IgD-negative memory B cell (primary cell): ENCODE measurements around the gene RB1. TPM values are rescaled to one million over a fixed set of nuclear protein-coding genes. Genes with fewer than 3 reads are reported as not detected.
A peak's percentile ranks its signal among the peaks of the same experiment; 100 is the strongest.

ENCODE experiments used
- H3K27ac Mint-ChIP-seq, 3 donors: one replicate each; pipeline ENCODE4 v1.8.0; 2020 to 2022; ENCODE audit warnings: mild to moderate bottlenecking in 3 of 3, mixed read lengths in 3 of 3, moderate library complexity in 1 of 3
- H3K27me3 Mint-ChIP-seq: one replicate; pipeline ENCODE4 v1.8.0; 2021; ENCODE audit warnings: mixed read lengths
- H3K36me3 Mint-ChIP-seq: one replicate; pipeline ENCODE4 v1.8.0; 2020; ENCODE audit warnings: mild to moderate bottlenecking, mixed read lengths
- H3K4me1 Mint-ChIP-seq, 3 donors: one replicate each; pipeline ENCODE4 v1.8.0; 2020 to 2022; ENCODE audit warnings: mixed read lengths in 3 of 3, mild to moderate bottlenecking in 1 of 3
- H3K4me3 Mint-ChIP-seq, 4 donors: one replicate each; pipeline ENCODE4 v1.8.0; 2020 to 2022; ENCODE audit warnings: mild to moderate bottlenecking in 4 of 4, mixed read lengths in 4 of 4, moderate library complexity in 3 of 4
- H3K9me3 Mint-ChIP-seq, 3 donors: one replicate each; pipeline ENCODE4 v1.8.0; 2020 to 2021; ENCODE audit warnings: mixed read lengths in 3 of 3, mild to moderate bottlenecking in 1 of 3
- polyA plus RNA-seq: library from polyadenylated mRNA; unstranded; fragments of 300-500 nt; fragmentation: Illumina TruSeq; gene quantifications from one replicate; pipeline ENCODE4 v1.2.3, GENCODE V29; 2021

RB1 gene
- polyA plus RNA-seq, 1 donor from 2014 or later, result 43.7 TPM

DNA sequence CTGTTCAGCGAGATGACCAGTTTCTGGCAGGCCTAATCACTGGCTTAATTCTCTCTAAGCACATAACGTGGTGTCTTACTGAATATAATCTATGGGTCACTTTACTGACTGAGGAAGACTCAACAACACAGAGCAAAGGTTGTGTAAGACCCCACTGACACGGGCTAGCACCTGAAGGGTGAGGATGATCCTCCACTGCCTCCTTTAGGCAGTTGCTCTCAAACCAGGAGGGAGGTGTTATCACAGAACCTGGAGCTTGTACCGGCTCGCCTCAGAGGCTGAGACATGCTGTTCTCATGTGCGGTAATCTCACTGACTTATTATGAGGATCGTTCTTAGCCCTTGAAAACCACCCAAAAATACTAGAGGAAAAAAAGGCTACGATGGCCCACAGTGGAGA, 201.1 kb downstream of the RB1 start:
- Mint-ChIP-seq H3K27me3 (peaks cover 21% of the 10 kb centered on the region), H3K4me3 (peak overlapping the region in 1 of 4 donors; percentile 10), H3K36me3 (no peaks in the 10 kb centered on the region), H3K4me1 (peaks cover 26 to 36% (median 31%) of the 10 kb centered on the region in 3 donors), H3K27ac (no peak overlapping the region), H3K9me3 (no peaks in the 10 kb centered on the region)

DNA sequence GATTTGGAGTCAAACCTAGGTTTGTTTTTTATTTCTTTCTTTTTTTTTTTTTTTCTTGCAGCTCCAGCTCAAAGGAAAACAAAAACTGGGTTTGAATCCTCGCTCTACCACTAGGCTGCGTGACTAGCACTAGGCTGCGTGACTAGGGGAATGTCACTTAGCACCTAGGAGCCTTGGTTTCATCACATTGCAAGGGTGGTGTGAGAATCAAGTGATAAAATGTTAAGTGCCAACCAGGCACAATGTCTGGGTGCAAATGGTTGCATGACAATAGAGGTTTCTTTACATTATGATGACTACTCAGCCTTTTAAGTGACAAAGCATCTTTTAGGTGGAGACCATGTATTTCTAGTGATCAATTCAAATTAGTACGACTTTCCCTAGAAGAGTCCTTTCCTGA, 201.5 kb downstream of the RB1 start:
- H3K36me3 Mint-ChIP-seq, result no peaks in the 10 kb centered on the region
- peak overlapping the region in 2 of 3 donors; percentile 35 to 86 for H3K27ac Mint-ChIP-seq
- peaks cover 26 to 36% (median 31%) of the 10 kb centered on the region in 3 donors for H3K4me1 Mint-ChIP-seq

GRCh38 chr13:48505597-48506091, 202.1 kb downstream of the RB1 start:
- Mint-ChIP-seq H3K4me1 (peaks cover 24 to 33% (median 28%) of the 10 kb centered on the region in 3 donors), H3K27ac (peak overlapping the region; percentile 35 to 97 (median 86)), H3K4me3 (peak overlapping the region; percentile 0 to 92 (median 45)), H3K27me3 (peaks cover 21% of the 10 kb centered on the region), H3K9me3 (no peaks in the 10 kb centered on the region), H3K36me3 (no peaks in the 10 kb centered on the region)

More for the DNA sequence above, 201.5 kb downstream of the RB1 start:
- H3K4me3 Mint-ChIP-seq, result peak overlapping the region in 2 of 4 donors; percentile 33 to 92
- no peaks in the 10 kb centered on the region for H3K9me3 Mint-ChIP-seq
- H3K27me3 Mint-ChIP-seq, result peaks cover 21% of the 10 kb centered on the region

DNA sequence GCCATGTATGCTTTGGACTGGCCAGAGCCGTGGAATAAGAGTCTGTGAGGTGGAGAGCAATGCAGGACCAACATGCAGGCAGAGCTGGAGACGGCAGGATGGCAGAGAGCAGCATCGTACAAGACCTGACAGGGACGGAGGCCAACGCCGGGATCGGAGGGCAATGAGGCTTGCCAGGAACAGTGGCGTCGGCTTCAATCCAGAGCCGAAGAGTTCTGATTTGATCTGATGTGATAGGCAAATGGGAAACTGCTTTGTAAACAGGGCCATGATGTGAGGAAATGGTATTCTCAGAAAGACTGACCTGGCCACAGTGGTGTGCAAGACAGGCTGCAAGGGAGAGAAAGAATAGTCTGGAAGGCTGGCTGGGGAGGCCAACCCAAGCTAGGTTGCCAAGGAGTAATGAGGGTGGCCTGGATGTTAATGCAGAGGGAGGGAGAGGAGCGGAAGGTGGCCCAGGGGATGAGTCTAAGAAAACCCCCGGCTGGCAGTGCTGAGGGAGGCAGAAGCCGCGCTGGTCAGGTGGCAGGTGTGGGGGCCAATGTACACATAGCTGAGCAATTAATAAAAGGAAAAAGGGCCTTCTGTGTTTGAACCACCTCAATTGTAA, 202.6 kb downstream of the RB1 start:
- Mint-ChIP-seq H3K4me3 (peak overlapping the region; percentile 0 to 92 (median 39)), H3K27me3 (peaks cover 21% of the 10 kb centered on the region), H3K9me3 (no peaks in the 10 kb centered on the region), H3K36me3 (no peaks in the 10 kb centered on the region), H3K27ac (peak overlapping the region; percentile 34 to 97 (median 35)), H3K4me1 (peaks cover 20 to 27% (median 24%) of the 10 kb centered on the region in 3 donors)

DNA sequence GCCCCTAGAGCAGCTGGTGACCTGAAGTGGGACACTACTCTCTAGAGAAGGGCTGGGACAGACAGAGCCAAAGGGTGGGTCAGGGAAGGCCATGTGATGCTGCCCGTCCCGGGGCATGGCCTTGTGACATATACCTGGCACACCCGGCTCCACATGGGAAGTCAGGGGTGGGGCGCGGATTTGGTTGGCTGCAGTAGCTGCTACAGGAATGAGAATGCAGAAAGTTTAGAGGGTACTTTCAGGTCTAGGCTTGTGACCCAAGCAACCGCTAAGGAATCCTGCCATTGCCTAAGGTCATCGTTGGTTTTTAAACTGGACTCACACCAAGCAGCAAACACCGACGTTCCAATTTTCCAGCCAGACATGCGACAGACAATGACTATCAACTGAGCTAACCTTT, 203.5 kb downstream of the RB1 start:
- Mint-ChIP-seq H3K4me3 (no peak overlapping the region), H3K4me1 (peaks cover 19 to 26% (median 20%) of the 10 kb centered on the region in 3 donors), H3K36me3 (no peaks in the 10 kb centered on the region), H3K27ac (no peak overlapping the region), H3K9me3 (no peaks in the 10 kb centered on the region), H3K27me3 (peaks cover 22% of the 10 kb centered on the region)

- H3K4me3 Mint-ChIP-seq, result no peak overlapping the region
Measured at GRCh38 chr13:48508011-48508410, 204.5 kb downstream of the RB1 start.

DNA sequence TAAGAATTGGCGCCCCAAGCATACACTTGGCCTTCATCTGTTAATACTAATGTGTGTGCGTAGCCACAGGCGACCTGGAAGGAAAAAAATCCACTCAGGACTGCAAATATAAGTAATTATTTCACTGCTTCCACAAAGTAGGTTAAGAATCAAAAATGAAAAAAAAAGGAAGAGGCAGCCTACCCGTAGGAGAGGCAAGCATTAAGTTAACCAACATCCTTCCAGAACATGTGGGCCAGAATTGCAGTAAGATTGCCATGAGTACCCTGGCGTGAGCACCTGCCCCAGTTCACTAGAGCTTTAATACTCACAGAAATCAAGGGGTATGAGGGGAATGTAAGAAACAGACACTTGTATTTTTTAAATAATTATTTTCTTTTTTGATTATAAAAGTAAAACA, 207.1 kb downstream of the RB1 start:
- Mint-ChIP-seq H3K36me3 (peaks cover 3% of the 10 kb centered on the region), H3K27ac (no peak overlapping the region), H3K4me1 (peaks cover 11% of the 10 kb centered on the region in 3 donors), H3K4me3 (no peak overlapping the region), H3K27me3 (peaks cover 14% of the 10 kb centered on the region), H3K9me3 (no peaks in the 10 kb centered on the region)

More at GRCh38 chr13:48508011-48508410, 204.5 kb downstream of the RB1 start:
- Mint-ChIP-seq H3K36me3 (peaks cover 3% of the 10 kb centered on the region), H3K27me3 (peaks cover 22% of the 10 kb centered on the region), H3K4me1 (peaks cover 19 to 26% (median 20%) of the 10 kb centered on the region in 3 donors), H3K9me3 (no peaks in the 10 kb centered on the region), H3K27ac (no peak overlapping the region)

- Mint-ChIP-seq H3K36me3 (peaks cover 3% of the 10 kb centered on the region), H3K4me3 (no peak overlapping the region), H3K27ac (no peak overlapping the region), H3K4me1 (peaks cover under 1 to 2% (median 2%) of the 10 kb centered on the region in 3 donors), H3K27me3 (peaks cover 6% of the 10 kb centered on the region), H3K9me3 (no peaks in the 10 kb centered on the region)
Measured at GRCh38 chr13:48511621-48512230, 208.2 kb downstream of the RB1 start.

DNA sequence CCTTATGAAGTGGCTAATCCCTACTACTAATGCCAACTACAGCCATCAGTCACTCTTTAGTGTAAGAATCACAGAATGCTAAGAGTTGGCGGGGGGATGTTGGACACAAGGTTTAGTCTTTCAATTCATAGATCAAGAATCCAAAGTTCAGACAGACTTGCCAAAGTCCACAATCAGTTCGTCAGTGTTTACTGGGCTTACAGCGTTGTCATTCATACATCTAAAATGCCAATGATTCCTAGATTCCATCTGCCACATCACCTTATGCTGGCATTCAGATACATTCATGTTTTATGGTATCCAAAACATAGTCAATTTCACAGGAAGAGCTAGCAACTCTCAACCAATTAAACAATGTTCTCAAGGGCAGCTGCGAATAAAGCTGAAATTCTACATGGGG, 211.2 kb downstream of the RB1 start:
- H3K27me3 Mint-ChIP-seq, result peaks cover 4% of the 10 kb centered on the region
- H3K4me3 Mint-ChIP-seq, result no peak overlapping the region
- H3K36me3 Mint-ChIP-seq, result peaks cover 3% of the 10 kb centered on the region
- H3K4me1 Mint-ChIP-seq, result no peaks in the 10 kb centered on the region
- no peak overlapping the region for H3K27ac Mint-ChIP-seq
- H3K9me3 Mint-ChIP-seq, result no peaks in the 10 kb centered on the region

GRCh38 chr13:48515732-48516131, 212.2 kb downstream of the RB1 start:
- peaks cover 3% of the 10 kb centered on the region for H3K36me3 Mint-ChIP-seq
- no peak overlapping the region for H3K27ac Mint-ChIP-seq
- H3K27me3 Mint-ChIP-seq, result peaks cover 4% of the 10 kb centered on the region
- H3K4me1 Mint-ChIP-seq, result no peaks in the 10 kb centered on the region
- no peak overlapping the region for H3K4me3 Mint-ChIP-seq
- no peaks in the 10 kb centered on the region for H3K9me3 Mint-ChIP-seq

DNA sequence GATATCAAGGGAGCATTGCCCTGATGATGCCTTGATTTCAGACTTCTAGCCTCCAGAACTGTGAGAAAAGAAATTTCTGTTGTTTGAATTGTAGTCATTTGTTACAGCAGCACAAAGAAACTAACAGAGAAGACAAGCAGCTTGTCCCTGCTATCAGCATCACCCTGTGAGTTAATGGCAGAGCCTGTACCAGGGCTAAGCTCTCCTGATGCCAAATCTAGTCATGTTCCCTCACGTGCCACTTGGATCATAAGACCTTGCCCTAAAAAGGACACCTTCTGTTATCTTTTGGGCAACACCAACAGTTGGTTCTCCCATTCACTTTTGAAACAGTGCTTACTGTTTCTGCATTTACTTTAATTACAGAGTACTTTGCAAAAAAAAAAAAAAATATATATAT, 214.5 kb downstream of the RB1 start:
- Mint-ChIP-seq H3K36me3 (no peaks in the 10 kb centered on the region), H3K4me1 (no peaks in the 10 kb centered on the region), H3K27ac (no peak overlapping the region), H3K27me3 (no peaks in the 10 kb centered on the region), H3K9me3 (no peaks in the 10 kb centered on the region), H3K4me3 (no peak overlapping the region)

GRCh38 chr13:48526286-48526685, 222.7 kb downstream of the RB1 start:
- no peak overlapping the region for H3K4me3 Mint-ChIP-seq
- H3K9me3 Mint-ChIP-seq, result no peaks in the 10 kb centered on the region
- no peak overlapping the region for H3K27ac Mint-ChIP-seq
- no peaks in the 10 kb centered on the region for H3K36me3 Mint-ChIP-seq
- H3K27me3 Mint-ChIP-seq, result peaks cover 12% of the 10 kb centered on the region
- H3K4me1 Mint-ChIP-seq, result peaks cover 3 to 6% (median 6%) of the 10 kb centered on the region in 3 donors

- H3K4me3 Mint-ChIP-seq, result no peak overlapping the region
- no peaks in the 10 kb centered on the region for H3K36me3 Mint-ChIP-seq
- H3K27ac Mint-ChIP-seq, result no peak overlapping the region
Measured at GRCh38 chr13:48527955-48528354, 224.4 kb downstream of the RB1 start.

GRCh38 chr13:48528720-48529119, 225.2 kb downstream of the RB1 start:
- peaks cover 14% of the 10 kb centered on the region for H3K27me3 Mint-ChIP-seq
- H3K4me1 Mint-ChIP-seq, result peaks cover 4 to 17% (median 13%) of the 10 kb centered on the region in 3 donors
- no peaks in the 10 kb centered on the region for H3K9me3 Mint-ChIP-seq
- H3K36me3 Mint-ChIP-seq, result no peaks in the 10 kb centered on the region
- no peak overlapping the region for H3K4me3 Mint-ChIP-seq
- no peak overlapping the region for H3K27ac Mint-ChIP-seq

More at GRCh38 chr13:48527955-48528354, 224.4 kb downstream of the RB1 start:
- H3K4me1 Mint-ChIP-seq, result peaks cover 4 to 17% (median 11%) of the 10 kb centered on the region in 3 donors
- H3K27me3 Mint-ChIP-seq, result peaks cover 14% of the 10 kb centered on the region
- H3K9me3 Mint-ChIP-seq, result no peaks in the 10 kb centered on the region

- H3K9me3 Mint-ChIP-seq, result no peaks in the 10 kb centered on the region
- no peaks in the 10 kb centered on the region for H3K36me3 Mint-ChIP-seq
- H3K4me1 Mint-ChIP-seq, result peaks cover 4 to 17% (median 13%) of the 10 kb centered on the region in 3 donors
- H3K27me3 Mint-ChIP-seq, result peaks cover 10% of the 10 kb centered on the region
- peak overlapping the region in 3 of 4 donors; percentile 34 to 99 (median 85) for H3K4me3 Mint-ChIP-seq
- H3K27ac Mint-ChIP-seq, result peak overlapping the region in 1 of 3 donors; percentile 99
Measured at GRCh38 chr13:48530833-48531232, 227.3 kb downstream of the RB1 start.
